Stimulated activated CD4-positive, alpha-beta T cell treated with anti-CD3 and anti-CD28 coated beads, Interleukin-15, amount 100 ng/mL, for 1 hour (primary cell): ENCODE data around the gene CKAP2L.
"Not testable (repeated sequence)": the region's sequence is repeated elsewhere in the genome, so short reads cannot be mapped to it uniquely, and the experiment has no call there.

Experiments
- DNase-seq, 2 donors: peaks; one replicate each; pipeline ENCODE4 v3.0.0-alpha.2; 2020; ENCODE audit warnings: low read depth in 1 of 2, low spot score in 1 of 2

The CKAP2L gene

GRCh38 chr2:112712903-112713584 is 51.4 kb downstream of the CKAP2L start:
- peak in 1 of 2 donors; percentile 20 for DNase-seq

DNA sequence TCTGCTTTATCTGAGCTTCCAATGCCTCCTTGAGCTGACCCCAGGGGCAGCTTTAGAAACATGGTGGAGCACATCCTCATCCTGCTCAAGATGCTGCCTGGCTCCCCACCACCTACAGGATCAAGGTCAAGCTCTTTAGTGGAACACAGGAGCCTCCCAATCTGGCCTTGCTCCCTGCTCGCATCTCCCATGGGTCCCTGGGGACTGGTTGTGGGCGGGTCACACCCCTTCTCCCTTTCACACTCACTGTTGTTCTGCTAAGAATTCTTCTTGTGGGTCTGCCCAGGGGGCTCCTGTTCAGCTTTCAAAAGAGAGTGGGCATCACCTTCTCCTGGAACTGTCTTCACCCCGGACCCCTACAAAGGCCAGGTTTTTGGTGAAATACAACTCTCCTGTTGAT is 51.9 kb downstream of the CKAP2L start:
- DNase-seq = no peak

DNA sequence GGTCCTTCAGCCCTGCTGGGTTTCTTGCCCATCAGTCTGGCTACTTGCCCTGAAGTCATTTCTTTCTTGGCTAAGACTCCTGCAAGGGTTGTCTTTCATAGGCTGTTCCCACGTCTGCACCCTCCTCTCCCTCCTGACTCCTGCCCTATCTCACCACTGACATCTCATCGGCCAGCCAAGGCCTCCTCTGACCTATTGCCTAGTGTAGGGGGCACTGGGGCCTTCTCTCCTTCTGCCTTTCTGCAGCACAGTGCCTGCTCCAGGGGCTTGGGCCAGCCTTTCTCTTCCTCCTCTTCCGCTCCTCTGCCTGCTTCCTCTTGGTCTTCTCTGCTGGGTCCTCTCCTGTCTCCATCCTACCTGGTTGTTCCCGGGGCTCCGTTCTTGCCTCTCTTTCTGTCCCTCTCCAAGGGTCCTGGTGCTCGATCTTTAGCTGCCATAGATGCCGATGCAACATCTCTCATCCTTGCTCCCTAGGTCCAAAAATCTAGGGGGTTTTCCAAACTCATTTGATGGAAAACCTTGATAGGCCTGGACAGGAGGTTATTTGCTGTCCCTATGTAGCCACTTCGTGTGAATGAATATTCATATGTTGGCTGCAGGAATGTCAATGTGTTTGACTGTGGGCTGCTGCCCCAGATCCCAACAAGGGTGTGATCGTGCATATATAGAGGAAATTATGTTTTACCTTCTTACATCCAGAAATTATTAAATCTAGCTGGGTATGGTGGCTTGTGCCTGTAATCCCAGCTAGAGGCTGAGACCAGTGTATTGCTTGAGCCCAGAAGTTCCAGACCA is 53.3 kb downstream of the CKAP2L start:
- no peak for DNase-seq

DNA sequence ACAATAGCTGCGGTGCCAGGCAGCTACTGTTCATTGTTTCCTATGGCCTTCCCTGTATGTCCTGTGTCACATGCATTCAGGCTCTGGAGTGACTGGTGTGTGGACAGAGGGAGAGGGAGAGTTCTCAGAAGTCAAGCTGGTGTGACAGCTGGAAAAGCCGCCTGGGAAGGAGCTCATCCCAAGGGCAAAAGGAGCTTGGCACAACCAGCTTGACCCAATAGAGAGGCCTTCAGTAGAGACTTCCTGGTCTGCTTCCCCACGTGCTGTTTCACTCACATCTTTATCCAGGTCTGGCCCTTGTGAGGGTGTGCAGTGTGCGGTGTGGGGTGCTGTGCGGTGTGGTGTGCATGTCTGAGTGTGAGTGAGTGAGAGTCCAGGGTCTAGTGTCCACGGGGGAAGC is 54.7 kb downstream of the CKAP2L start:
- DNase-seq = no peak

GRCh38 chr2:112708968-112709367 is 55.4 kb downstream of the CKAP2L start:
- no peak for DNase-seq

GRCh38 chr2:112706947-112707346 is 57.5 kb downstream of the CKAP2L start:
- DNase-seq = not testable (repeated sequence)

GRCh38 chr2:112706170-112706664 is 58.2 kb downstream of the CKAP2L start:
- no peak for DNase-seq

- DNase-seq = no peak
Measured at GRCh38 chr2:112705575-112705974, 58.8 kb downstream of the CKAP2L start.

DNA sequence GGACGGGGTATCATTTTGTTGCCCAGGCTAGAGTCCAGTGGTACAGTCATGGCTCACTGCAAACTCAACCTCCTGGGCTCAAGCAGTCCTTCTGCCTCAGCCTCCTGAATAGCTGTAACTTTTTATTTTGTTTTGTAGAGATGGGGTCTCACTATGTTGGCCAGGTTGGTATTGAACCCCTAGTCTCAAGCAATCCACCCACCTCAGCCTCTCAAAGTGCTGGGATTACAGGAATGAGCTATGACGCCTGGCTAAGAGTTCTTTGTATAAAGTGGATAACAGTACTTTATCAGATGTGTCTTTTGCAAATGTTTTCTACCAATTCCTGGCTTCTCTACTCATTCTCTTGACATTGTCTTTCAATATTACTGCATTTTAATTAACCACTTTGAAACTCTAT is 60.7 kb downstream of the CKAP2L start:
- DNase-seq = no peak

DNA sequence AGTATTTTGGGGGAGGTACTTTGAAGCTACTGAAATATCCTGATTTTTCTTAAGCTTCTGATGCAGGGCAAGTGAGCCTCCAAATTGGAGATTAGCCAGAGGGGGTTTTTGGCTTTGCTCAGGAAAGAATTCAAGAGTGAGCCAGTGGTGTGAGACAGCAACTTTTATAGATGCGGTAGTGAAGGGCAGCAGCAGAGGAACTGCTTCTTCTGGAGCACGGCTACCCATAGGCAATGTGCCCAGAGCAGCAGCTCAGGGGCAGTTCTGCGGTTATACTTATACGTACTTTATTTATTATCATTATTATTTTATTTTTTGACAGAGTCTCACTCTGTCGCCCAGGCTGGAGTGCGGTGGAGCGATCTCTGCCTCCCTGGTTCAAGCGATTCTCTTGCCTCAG is 63.4 kb downstream of the CKAP2L start:
- no peak for DNase-seq

DNA sequence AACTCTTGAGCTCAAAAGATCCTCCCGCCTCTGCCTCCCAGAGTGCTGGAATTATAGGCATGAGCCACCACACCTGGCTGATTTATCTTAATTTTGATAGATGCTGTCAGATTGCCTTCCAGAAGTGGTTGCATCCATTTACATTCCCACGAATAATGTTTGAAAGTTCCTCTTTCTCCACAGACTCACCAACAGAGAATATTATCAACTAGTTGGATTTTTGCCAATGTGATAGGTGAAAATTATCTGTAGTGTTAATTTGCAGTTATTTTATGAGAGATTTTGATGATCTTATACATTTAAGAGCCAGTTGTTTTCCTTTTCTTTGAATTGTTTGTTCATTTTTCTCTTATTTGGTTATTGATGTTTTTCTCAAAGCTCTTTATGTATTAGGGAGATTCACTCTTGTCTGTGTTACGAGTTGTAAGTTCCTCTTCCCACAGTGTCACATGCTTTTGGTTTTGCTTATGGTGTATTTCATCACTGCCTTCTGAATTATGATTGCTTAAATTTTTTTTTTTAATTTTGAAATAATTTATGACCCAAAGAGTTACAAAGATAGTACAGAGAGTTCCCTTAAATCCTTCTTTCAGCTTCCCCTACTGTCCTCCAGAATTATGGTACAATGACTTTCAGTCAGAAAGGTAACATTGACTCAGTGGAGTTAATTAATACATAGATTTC is 64.3 kb downstream of the CKAP2L start:
- DNase-seq = no peak

- DNase-seq = no peak
Measured at GRCh38 chr2:112698834-112699515, 65.4 kb downstream of the CKAP2L start.

GRCh38 chr2:112694182-112694581 is 70.2 kb downstream of the CKAP2L start:
- DNase-seq = no peak

DNA sequence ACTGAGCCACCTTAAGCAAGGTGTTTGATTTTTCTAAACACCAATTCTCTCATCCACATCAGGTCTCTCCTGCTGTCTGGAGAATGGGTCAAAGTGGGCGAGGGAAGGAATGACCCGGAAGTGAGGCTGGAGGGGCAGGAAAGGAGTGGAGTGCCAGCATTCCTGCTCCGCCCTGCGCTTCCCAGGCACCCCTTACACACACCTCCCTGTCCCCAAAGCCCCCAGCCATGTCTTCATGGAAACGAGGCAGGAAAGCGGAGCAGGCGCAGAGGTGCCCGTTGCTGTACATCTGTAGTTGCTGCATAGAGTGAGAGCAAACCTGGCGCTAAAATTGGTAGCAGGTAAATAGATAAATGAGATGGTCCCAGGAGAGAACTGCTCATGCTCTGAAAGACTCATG is 70.8 kb downstream of the CKAP2L start:
- DNase-seq = no peak

DNA sequence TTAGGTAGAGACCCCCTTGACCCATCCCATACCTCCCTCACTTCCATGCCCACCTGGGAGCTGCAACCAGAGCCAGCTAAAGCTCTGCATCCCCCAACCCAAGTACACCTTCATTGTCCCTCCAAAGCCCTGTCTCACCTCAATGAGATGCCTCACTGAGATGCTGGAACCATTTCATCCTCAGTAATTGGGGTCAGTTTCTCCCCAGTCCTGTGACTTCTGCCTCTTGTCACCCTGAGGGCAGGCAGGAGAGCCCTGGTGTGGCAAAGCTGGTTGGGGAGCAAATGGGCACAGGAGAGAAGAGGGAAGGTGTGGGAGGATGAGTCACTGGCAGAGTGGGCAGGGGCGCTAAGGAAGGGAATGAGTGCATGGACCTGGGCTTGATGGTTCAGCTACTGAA is 71.5 kb downstream of the CKAP2L start:
- no peak for DNase-seq

- DNase-seq = peak in 1 of 2 donors; percentile 17
Measured at GRCh38 chr2:112692495-112692911, 71.9 kb downstream of the CKAP2L start.

DNA sequence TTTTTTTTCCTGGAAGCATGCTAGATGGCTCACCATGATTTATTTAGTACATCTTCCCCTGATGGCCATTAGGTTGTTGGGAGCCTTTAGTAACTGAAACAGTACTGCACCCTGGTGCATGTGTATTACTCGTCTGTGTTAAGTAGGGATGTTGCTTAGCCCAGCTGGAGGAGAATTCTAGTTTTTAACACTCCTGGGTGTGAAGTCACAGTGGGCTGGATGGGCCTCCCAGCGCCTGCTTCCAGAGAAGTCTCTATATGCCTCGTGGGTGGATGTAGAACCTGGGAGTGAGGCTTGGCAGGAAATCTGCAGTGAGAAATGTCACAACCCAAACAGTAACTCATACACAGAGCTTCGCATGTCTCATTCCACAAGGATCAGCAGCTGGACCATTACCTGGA is 72.5 kb downstream of the CKAP2L start:
- DNase-seq = no peak

DNA sequence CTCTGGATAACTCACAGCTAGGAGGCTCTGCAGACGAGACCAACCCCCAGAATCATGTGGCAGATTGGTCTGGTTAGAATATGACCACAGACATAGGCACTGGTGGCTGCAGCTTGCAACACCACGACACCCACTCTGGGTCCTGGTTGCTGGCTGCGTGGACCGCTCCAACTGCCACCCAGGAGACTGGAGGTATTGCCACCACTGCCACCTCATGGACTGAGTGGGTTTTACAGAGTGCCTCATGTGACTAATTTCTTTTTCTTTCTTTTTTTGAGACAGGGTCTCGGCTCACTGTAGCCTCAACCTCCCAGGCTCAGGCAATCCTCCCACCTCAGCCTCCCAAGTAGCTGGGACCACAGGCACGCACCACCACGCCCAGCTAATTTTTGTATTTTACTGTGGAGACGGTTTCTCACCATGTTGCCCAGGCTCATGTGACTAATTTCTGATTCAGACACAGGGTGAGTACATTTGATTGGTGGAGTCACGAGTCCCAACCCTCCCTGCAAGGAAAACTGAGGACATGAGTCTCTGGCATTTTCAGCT is 73.5 kb downstream of the CKAP2L start:
- peak; percentile 29 to 40 for DNase-seq

DNA sequence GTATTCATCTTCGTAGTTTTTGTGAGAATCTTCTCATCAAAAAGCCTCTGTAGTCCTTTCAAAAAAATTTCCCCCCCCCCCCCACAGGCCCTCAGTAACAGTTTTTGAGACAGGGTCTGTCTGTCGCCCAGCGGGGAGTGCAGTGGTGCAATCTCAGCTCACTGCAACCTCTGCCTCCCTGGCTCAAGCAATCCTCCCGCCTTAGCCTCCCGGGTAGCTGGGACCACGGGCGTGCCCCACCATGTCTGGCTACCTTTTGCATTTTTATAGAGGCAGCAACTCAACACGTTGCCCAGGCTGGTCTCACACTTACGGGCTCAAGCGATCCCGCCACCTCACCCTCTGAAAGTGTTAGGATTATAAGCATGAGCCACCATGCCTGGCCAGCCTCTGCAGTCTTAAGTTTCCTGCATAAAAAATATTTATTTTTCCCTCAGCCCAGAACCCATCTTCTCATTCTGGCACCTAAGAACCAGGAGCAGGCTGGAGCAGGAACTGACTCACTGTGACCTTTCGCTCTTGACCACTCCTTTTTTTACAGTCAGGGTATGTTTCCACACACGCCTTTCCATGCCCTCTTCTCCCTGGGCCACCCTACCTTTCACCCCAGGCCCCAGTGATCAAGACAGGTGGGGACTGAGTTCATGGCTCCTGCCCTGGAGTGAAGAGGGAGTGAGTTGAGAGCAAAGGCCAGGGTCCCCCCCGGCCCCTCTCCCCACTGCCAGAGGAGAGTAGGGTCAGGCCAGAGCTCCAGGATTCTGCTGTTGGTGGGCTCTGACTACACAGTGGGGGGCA is 76.1 kb downstream of the CKAP2L start:
- no peak for DNase-seq

GRCh38 chr2:112687522-112687921 is 76.9 kb downstream of the CKAP2L start:
- DNase-seq = no peak
